Skin epidermis (tissue), 12 donors: ENCODE measurements around the gene DNAH7.

Source experiments
- H3K27ac ChIP-seq, 21 experiments: fragments of 200-600 bp; sonication (generic) in 11 of 21; one replicate each; pipeline ENCODE4 v1.5.0; 2020; ENCODE audit warnings: mild to moderate bottlenecking in 3 of 21, inconsistent platforms in 2 of 21, moderate library complexity in 2 of 21
- H3K4me3 ChIP-seq, 7 experiments: fragments of 200-600 bp; sonication (generic) in 2 of 7; one replicate each; pipeline ENCODE4 v1.5.0; 2020; ENCODE audit warnings: inconsistent platforms in 2 of 7, mild to moderate bottlenecking in 2 of 7, moderate library complexity in 1 of 7

Gene DNAH7

GRCh38 chr2:195898505-195899191 is 170.0 kb downstream of the DNAH7 start:
- Histone ChIP-seq H3K4me3 (no peak overlapping the region), H3K27ac (no peak overlapping the region)

GRCh38 chr2:195891081-195891480 is 177.6 kb downstream of the DNAH7 start:
- no peak overlapping the region for H3K27ac ChIP-seq
- H3K4me3 ChIP-seq: no peak overlapping the region

- Histone ChIP-seq H3K4me3 (no peak overlapping the region), H3K27ac (no peak overlapping the region)
Observed at GRCh38 chr2:195879153-195879552, 189.5 kb downstream of the DNAH7 start.

GRCh38 chr2:195871326-195871725 is 197.3 kb downstream of the DNAH7 start:
- Histone ChIP-seq H3K27ac (no peak overlapping the region), H3K4me3 (no peak overlapping the region)

GRCh38 chr2:195864316-195864715 is 204.3 kb downstream of the DNAH7 start:
- Histone ChIP-seq H3K4me3 (no peak overlapping the region), H3K27ac (no peak overlapping the region)

- no peak overlapping the region for H3K27ac ChIP-seq
- no peak overlapping the region for H3K4me3 ChIP-seq
Observed at GRCh38 chr2:195863564-195863963, 205.1 kb downstream of the DNAH7 start.

- Histone ChIP-seq H3K27ac (no peak overlapping the region), H3K4me3 (no peak overlapping the region)
Observed at GRCh38 chr2:195863121-195863520, 205.5 kb downstream of the DNAH7 start.

GRCh38 chr2:195861821-195862220 is 206.8 kb downstream of the DNAH7 start:
- H3K27ac ChIP-seq: no peak overlapping the region
- no peak overlapping the region for H3K4me3 ChIP-seq

- Histone ChIP-seq H3K4me3 (no peak overlapping the region), H3K27ac (no peak overlapping the region)
Observed at GRCh38 chr2:195859513-195859912, 209.1 kb downstream of the DNAH7 start.

GRCh38 chr2:195857132-195857531 is 211.5 kb downstream of the DNAH7 start:
- Histone ChIP-seq H3K4me3 (no peak overlapping the region), H3K27ac (no peak overlapping the region)

GRCh38 chr2:195850764-195851163 is 217.9 kb downstream of the DNAH7 start:
- no peak overlapping the region for H3K27ac ChIP-seq
- no peak overlapping the region for H3K4me3 ChIP-seq

- Histone ChIP-seq H3K27ac (no peak overlapping the region), H3K4me3 (no peak overlapping the region)
Observed at GRCh38 chr2:195848119-195848899, 220.3 kb downstream of the DNAH7 start.

GRCh38 chr2:195842932-195843331 is 225.7 kb downstream of the DNAH7 start:
- Histone ChIP-seq H3K27ac (no peak overlapping the region), H3K4me3 (no peak overlapping the region)

- Histone ChIP-seq H3K27ac (no peak overlapping the region), H3K4me3 (no peak overlapping the region)
Observed at GRCh38 chr2:195838002-195838401, 230.6 kb downstream of the DNAH7 start.

- no peak overlapping the region for H3K4me3 ChIP-seq
- H3K27ac ChIP-seq: no peak overlapping the region
Observed at GRCh38 chr2:195836002-195836401, 232.6 kb downstream of the DNAH7 start.

GRCh38 chr2:195834836-195835235 is 233.8 kb downstream of the DNAH7 start:
- H3K4me3 ChIP-seq: no peak overlapping the region
- H3K27ac ChIP-seq: no peak overlapping the region

- Histone ChIP-seq H3K4me3 (no peak overlapping the region), H3K27ac (no peak overlapping the region)
Observed at GRCh38 chr2:195830968-195831950, 237.4 kb downstream of the DNAH7 start.

GRCh38 chr2:195824478-195824877 is 244.2 kb downstream of the DNAH7 start:
- Histone ChIP-seq H3K4me3 (no peak overlapping the region), H3K27ac (no peak overlapping the region)

- Histone ChIP-seq H3K4me3 (no peak overlapping the region), H3K27ac (no peak overlapping the region)
Observed at GRCh38 chr2:195823206-195823605, 245.4 kb downstream of the DNAH7 start.

- H3K4me3 ChIP-seq: no peak overlapping the region
Observed at GRCh38 chr2:195821566-195821932, 247.1 kb downstream of the DNAH7 start.

More at GRCh38 chr2:195821566-195821932, 247.1 kb downstream of the DNAH7 start:
- no peak overlapping the region for H3K27ac ChIP-seq
